Measurements from ENCODE around the gene VTI1A.

VTI1A gene

DNA sequence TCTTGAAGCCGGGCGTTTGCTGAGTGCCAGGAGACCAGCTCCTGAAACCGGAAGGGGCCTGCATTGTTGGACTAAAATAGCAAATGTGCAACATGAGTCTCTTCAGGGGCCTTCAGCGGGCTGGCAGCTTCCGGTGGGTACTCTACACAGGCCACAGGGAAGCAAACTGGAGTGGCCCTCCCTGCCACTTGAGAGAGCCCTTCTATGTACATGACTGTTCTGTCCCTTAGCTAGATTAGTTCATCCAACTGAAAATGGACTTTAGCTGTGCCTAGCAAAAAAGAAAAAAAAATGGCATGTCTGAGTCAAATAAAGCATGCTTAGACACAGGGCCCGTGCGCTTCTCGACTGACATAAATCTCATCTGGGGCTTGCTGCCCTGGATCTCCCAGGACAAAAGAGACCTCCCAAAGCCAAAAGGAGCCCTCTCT lies 387.8 kb downstream of the VTI1A start:
- TF ChIP-seq, protein P1, sequence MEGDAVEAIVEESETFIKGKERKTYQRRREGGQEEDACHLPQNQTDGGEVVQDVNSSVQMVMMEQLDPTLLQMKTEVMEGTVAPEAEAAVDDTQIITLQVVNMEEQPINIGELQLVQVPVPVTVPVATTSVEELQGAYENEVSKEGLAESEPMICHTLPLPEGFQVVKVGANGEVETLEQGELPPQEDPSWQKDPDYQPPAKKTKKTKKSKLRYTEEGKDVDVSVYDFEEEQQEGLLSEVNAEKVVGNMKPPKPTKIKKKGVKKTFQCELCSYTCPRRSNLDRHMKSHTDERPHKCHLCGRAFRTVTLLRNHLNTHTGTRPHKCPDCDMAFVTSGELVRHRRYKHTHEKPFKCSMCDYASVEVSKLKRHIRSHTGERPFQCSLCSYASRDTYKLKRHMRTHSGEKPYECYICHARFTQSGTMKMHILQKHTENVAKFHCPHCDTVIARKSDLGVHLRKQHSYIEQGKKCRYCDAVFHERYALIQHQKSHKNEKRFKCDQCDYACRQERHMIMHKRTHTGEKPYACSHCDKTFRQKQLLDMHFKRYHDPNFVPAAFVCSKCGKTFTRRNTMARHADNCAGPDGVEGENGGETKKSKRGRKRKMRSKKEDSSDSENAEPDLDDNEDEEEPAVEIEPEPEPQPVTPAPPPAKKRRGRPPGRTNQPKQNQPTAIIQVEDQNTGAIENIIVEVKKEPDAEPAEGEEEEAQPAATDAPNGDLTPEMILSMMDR (conservative IDR thresholded peaks at IDR 0.05; ENCODE audit: low read length) = no peak
- no peak overlapping the region for H3K4me3 ChIP-seq (ENCODE audit: low read length)
- DNase-seq (ENCODE audit: low read depth) = no peak

DNA sequence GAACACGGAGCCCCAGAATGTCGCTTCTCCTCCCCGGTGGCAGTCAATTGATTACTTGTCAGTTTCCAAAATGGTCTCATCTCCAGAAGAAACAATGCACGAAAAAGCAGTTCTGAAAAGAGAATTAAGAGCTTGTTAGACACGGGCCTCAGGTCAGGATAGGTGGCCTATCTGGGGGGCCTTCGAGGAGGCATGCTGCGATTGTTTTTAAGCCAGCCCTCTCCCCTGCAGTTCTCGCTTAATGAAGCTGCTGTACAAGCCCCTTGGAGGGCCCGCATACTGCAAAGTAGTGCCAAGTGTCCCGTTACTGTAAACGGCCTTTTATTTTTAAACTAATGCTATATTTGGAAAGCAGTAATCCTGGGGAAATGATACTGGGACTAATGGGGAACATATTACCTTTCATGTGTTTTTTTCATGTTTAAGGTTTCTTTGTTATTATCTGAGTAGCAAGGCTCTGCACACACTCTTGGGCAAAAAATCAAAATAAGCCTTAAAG lies 388.3 kb downstream of the VTI1A start:
- no peak overlapping the region for H3K4me3 ChIP-seq (ENCODE audit: low read length)
- TF ChIP-seq, protein P1 (conservative IDR thresholded peaks at IDR 0.05; ENCODE audit: low read length) = no peak
- DNase-seq (ENCODE audit: low read depth) = no peak

GRCh38 chr10:112835944-112836451 lies 389.0 kb downstream of the VTI1A start:
- peak; percentile 31 for DNase-seq (ENCODE audit: low read depth)
- TF ChIP-seq, protein P1 (conservative IDR thresholded peaks at IDR 0.05; ENCODE audit: low read length) = no peak
- H3K4me3 ChIP-seq (ENCODE audit: low read length) = no peak overlapping the region; the same call in 1 of the 2 replicates

DNA sequence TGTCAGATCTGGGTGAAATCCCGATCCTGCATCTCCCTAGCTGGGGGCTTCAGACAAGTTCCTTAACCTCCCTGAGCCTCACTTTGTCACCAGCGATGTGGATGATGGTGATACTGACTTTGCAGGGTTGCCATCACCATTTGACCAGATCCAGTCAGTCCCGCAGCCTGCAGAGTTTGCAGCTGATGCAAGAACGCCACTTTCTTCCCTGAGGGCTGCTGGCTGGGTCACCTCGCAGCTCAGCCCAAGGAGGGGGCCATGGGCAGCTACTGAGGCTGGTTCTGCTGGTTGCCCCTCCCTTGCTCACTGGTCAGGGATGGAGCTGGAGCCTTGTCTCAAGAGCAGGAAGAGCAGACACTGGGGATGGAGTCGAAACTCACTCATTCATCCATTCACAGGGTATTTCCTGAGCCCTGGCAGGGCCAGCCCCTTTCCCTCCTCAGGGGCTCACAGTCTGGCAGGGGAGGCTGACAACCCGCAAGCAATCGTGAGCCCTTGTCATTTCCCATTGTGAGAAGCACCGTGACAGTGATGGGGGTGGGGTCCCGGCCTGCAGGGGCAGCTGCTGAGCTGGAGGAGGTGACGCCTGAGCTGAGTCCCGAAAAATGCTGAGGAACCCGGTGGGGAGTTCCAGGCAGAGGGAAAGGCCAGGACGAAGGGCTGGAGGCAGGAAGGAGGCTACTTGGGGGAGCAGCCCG lies 391.9 kb downstream of the VTI1A start:
- TF ChIP-seq, protein P1 (conservative IDR thresholded peaks at IDR 0.05; ENCODE audit: low read length) = no peak
- DNase-seq (ENCODE audit: low read depth) = no peak
- H3K4me3 ChIP-seq (ENCODE audit: low read length) = no peak overlapping the region

DNA sequence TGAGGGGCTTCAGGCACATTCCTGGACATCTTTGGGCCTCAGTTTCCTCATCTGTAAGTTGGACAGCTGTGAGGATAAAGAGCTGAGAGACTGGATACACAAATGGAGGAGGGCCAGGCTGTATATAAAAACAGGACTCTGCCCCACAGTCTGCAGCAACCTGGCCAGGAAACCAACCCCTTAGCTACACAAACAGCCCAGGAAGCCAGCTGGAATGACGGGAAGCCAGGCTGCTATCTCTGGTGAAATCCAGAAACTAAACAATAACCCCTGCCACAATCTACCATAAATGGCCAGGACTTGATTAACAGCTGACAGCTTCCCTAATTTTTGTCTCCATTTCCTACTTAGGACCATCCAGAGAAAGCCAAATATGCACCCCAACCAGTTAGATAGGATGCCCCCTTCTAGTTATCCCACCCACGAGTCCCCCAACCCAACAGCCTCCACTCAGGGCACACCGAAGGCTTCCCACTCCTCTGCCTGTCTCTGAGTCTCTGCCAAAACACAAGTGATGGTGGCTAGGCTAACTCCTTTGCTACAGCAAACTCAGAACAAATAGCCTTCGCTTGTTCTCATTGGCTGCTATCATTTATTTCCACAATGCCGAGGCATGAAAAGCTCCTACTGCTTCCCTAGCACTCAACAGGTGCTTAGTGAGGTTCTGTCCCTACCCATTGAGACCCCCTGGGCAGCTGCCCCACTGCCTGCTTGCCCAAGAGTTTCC lies 393.1 kb downstream of the VTI1A start:
- no peak for DNase-seq (ENCODE audit: low read depth)
- H3K4me3 ChIP-seq (ENCODE audit: low read length) = no peak overlapping the region
- TF ChIP-seq, protein P1 (conservative IDR thresholded peaks at IDR 0.05; ENCODE audit: low read length) = no peak

- TF ChIP-seq, protein P1 (conservative IDR thresholded peaks at IDR 0.05; ENCODE audit: low read length) = no peak
- no peak overlapping the region for H3K4me3 ChIP-seq (ENCODE audit: low read length)
- peak; percentile 23 for DNase-seq (ENCODE audit: low read depth)
These were observed 394.5 kb downstream of the VTI1A start for GRCh38 chr10:112841549-112841948.

Data from AG10803 (cell line).